PC-9 (cell line): Measurements from ENCODE around the gene TMEM52. TPM values are rescaled to one million over a fixed set of nuclear protein-coding genes. Genes with fewer than 3 reads are reported as not detected.

ENCODE experiments used
- BruUV-seq: library from RNA; stranded (reverse); fragments of 400-500 nt; replicated peaks from 2 replicates; lab custom pipeline; 2021; lab: Mats Ljungman, UMichigan
- CTCF ChIA-PET: fragments of 300-600 bp; sonication (Branson Sonifier 250); formaldehyde crosslinking; loops from one replicate; lab custom pipeline; 2022; ENCODE audit warnings: antibody characterized with exemption; lab: Charles Lee
- POLR2A ChIA-PET: fragments of 300-600 bp; sonication (Branson Sonifier 250); formaldehyde crosslinking; loops from one replicate; lab custom pipeline; 2022; ENCODE audit warnings: antibody characterized with exemption; ENCODE audit not compliant: unreplicated experiment; lab: Charles Lee
- DNase-seq, 2 experiments: peaks; one replicate each; pipeline versions ENCODE4 v3.0.0 to v3.0.0-alpha.2; 2015 to 2022; ENCODE audit warnings: mixed read lengths in 1 of 2
- H2AFZ ChIP-seq: fragments of 200-600 bp; sonication (generic); 2 replicates; pipeline ENCODE4 v1.8.1; 2017; ENCODE audit warnings: antibody characterized with exemption
- H3F3A ChIP-seq: fragments of 200-600 bp; sonication (generic); 2 replicates; pipeline ENCODE4 v1.8.1; 2017; ENCODE audit warnings: antibody characterized with exemption, mild to moderate bottlenecking, low read depth; ENCODE audit not compliant: insufficient read depth
- H3K27ac ChIP-seq: fragments of 200-600 bp; sonication (generic); 2 replicates; pipeline ENCODE4 v1.6.1; 2016; ENCODE audit warnings: mixed run types
- H3K27me3 ChIP-seq: fragments of 200-600 bp; sonication (generic); 2 replicates; pipeline ENCODE4 v1.6.1; 2016; ENCODE audit warnings: low read depth, mixed run types; ENCODE audit not compliant: insufficient read depth
- H3K36me3 ChIP-seq: fragments of 200-600 bp; sonication (generic); 2 replicates; pipeline ENCODE4 v1.6.1; 2016; ENCODE audit warnings: low read depth, mixed run types
- H3K4me1 ChIP-seq: fragments of 200-600 bp; sonication (generic); replicated peaks from 2 replicates; pipeline ENCODE4 v1.6.1; 2016; ENCODE audit warnings: mixed run types; ENCODE audit not compliant: insufficient read depth
- H3K4me2 ChIP-seq: fragments of 200-600 bp; sonication (generic); 2 replicates; pipeline ENCODE4 v1.6.1; 2017; ENCODE audit warnings: mixed run types
- H3K4me3 ChIP-seq: fragments of 200-600 bp; sonication (generic); 2 replicates; pipeline ENCODE4 v1.6.1; 2016; ENCODE audit warnings: mixed run types
- H3K79me2 ChIP-seq: fragments of 200-600 bp; sonication (generic); 2 replicates; pipeline ENCODE4 v1.6.1; 2017; ENCODE audit warnings: low read depth, mixed run types
- H3K9me2 ChIP-seq: fragments of 200-600 bp; sonication (generic); 2 replicates; pipeline ENCODE4 v1.8.1; 2017; ENCODE audit warnings: mild to moderate bottlenecking; ENCODE audit not compliant: insufficient read depth
- H3K9me3 ChIP-seq: fragments of 200-600 bp; sonication (generic); 2 replicates; pipeline ENCODE4 v1.8.1; 2016; ENCODE audit warnings: low read depth; ENCODE audit not compliant: insufficient read depth
- H4K20me1 ChIP-seq: fragments of 200-600 bp; sonication (generic); 2 replicates; pipeline ENCODE4 v1.8.1; 2017; ENCODE audit not compliant: insufficient read depth
- EZH2 ChIP-seq: fragments of 200-600 bp; sonication (generic); IDR thresholded peaks from 2 replicates; pipeline ENCODE4 v1.8.0; 2017; ENCODE audit warnings: antibody characterized with exemption, low read depth
- intact Hi-C: fragments of 100-400 bp; cut with micrococcal nuclease; formaldehyde crosslinking; loops from one replicate; pipeline ENCODE4 v1.10.0; 2022; ENCODE audit not compliant: unreplicated experiment
- total RNA-seq: library from RNA; stranded (reverse); gene quantifications from 2 replicates; pipeline ENCODE4 v1.2.3, GENCODE V29; 2021
- TF ChIP-seq, protein P1 (sequence below): fragments of 200-600 bp; sonication (generic); conservative IDR thresholded peaks from 2 replicates; pipeline ENCODE4 v1.6.1; 2017; ENCODE audit warnings: mixed run types, antibody characterized with exemption, mild to moderate bottlenecking, moderate library complexity

The TMEM52 gene
- total RNA-seq, 1 experiment from 2014 or later: 7.4 TPM

- Histone ChIP-seq H2AFZ (no peak overlapping the region), H3K4me2 (no peak overlapping the region), H3F3A (peaks cover 1% of the 10 kb centered on the region; the same call in 1 of the 2 replicates), H3K4me1 (no peaks in the 10 kb centered on the region), H3K27ac (no peak overlapping the region), H3K9me2 (no peaks in the 10 kb centered on the region), H3K79me2 (no peaks in the 10 kb centered on the region), H4K20me1 (no peaks in the 10 kb centered on the region), H3K36me3 (no peaks in the 10 kb centered on the region), H3K9me3 (no peaks in the 10 kb centered on the region), H3K27me3 (peaks cover 49% of the 10 kb centered on the region), H3K4me3 (no peak overlapping the region)
- no peak for DNase-seq
- POLR2A ChIA-PET: no interaction called here
- intact Hi-C loops: no loop called here
- TF ChIP-seq EZH2: no peak
- TF ChIP-seq, protein P1, sequence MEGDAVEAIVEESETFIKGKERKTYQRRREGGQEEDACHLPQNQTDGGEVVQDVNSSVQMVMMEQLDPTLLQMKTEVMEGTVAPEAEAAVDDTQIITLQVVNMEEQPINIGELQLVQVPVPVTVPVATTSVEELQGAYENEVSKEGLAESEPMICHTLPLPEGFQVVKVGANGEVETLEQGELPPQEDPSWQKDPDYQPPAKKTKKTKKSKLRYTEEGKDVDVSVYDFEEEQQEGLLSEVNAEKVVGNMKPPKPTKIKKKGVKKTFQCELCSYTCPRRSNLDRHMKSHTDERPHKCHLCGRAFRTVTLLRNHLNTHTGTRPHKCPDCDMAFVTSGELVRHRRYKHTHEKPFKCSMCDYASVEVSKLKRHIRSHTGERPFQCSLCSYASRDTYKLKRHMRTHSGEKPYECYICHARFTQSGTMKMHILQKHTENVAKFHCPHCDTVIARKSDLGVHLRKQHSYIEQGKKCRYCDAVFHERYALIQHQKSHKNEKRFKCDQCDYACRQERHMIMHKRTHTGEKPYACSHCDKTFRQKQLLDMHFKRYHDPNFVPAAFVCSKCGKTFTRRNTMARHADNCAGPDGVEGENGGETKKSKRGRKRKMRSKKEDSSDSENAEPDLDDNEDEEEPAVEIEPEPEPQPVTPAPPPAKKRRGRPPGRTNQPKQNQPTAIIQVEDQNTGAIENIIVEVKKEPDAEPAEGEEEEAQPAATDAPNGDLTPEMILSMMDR: no peak
- CTCF ChIA-PET: no interaction called here
- no TSS peak for BruUV-seq
Measured at GRCh38 chr1:1963570-1963969, 44.5 kb upstream of the TMEM52 start.

- Histone ChIP-seq H3K79me2 (no peaks in the 10 kb centered on the region), H3K27me3 (peaks cover 55% of the 10 kb centered on the region), H3K36me3 (no peaks in the 10 kb centered on the region), H3K9me2 (no peaks in the 10 kb centered on the region), H3K4me1 (no peaks in the 10 kb centered on the region), H4K20me1 (no peaks in the 10 kb centered on the region), H3F3A (no peaks in the 10 kb centered on the region), H3K4me2 (no peak overlapping the region), H3K27ac (no peak overlapping the region), H3K4me3 (no peak overlapping the region), H3K9me3 (no peaks in the 10 kb centered on the region), H2AFZ (no peak overlapping the region)
- no peak for DNase-seq
- POLR2A ChIA-PET: no interaction called here
- CTCF ChIA-PET: no interaction called here
- BruUV-seq: no TSS peak
- TF ChIP-seq, protein P1: no peak
- no peak for TF ChIP-seq EZH2
- intact Hi-C loops: no loop called here
Measured at GRCh38 chr1:1962752-1963151, 43.7 kb upstream of the TMEM52 start.

GRCh38 chr1:1960480-1961196 lies 41.6 kb upstream of the TMEM52 start:
- H3F3A ChIP-seq: no peaks in the 10 kb centered on the region
- H3K36me3 ChIP-seq: no peaks in the 10 kb centered on the region
- CTCF ChIA-PET: interaction anchor here (0.5 to 0.8 kb wide), 5 partner anchors 51 to 265 kb away, joined by 3 to 4 read pairs (median 4); no protein-coding TSS in a partner anchor
- intact Hi-C loops: loop anchor here (1.0 kb wide), 1 partner anchor 85 kb away; no protein-coding TSS in a partner anchor
- POLR2A ChIA-PET: interaction anchor here (0.5 kb wide), 1 partner anchor 36 kb away, joined by 4 read pairs; no protein-coding TSS in a partner anchor
- H3K27me3 ChIP-seq: peaks cover 55% of the 10 kb centered on the region
- no peak overlapping the region for H3K27ac ChIP-seq
- H3K79me2 ChIP-seq: no peaks in the 10 kb centered on the region
- TF ChIP-seq EZH2: no peak
- TF ChIP-seq, protein P1: no peak
- H3K4me2 ChIP-seq: peak overlapping the region; percentile 60
- H2AFZ ChIP-seq: no peak overlapping the region
- H3K9me3 ChIP-seq: no peaks in the 10 kb centered on the region
- no peaks in the 10 kb centered on the region for H3K4me1 ChIP-seq
- H3K9me2 ChIP-seq: no peaks in the 10 kb centered on the region
- BruUV-seq: no TSS peak
- H4K20me1 ChIP-seq: no peaks in the 10 kb centered on the region
- DNase-seq: no peak
- no peak overlapping the region for H3K4me3 ChIP-seq
